ACC112 (cell line): ENCODE measurements around the gene ACTA1.
"Not testable (repeated sequence)": the region's sequence is repeated elsewhere in the genome, so short reads cannot be mapped to it uniquely, and the experiment has no call there.

Experiments
- H2AFZ ChIP-seq: fragments of 200-600 bp; sonication (generic); one replicate; pipeline ENCODE4 v1.6.0; 2017; ENCODE audit warnings: antibody characterized with exemption, low read length; ENCODE audit not compliant: unreplicated experiment
- H3K27ac ChIP-seq: fragments of 200-600 bp; sonication (generic); 2 replicates; pipeline ENCODE4 v1.5.1; 2014; ENCODE audit warnings: low read depth, mild to moderate bottlenecking, antibody characterized with exemption, low read length, moderate library complexity
- H3K27me3 ChIP-seq: fragments of 200-600 bp; sonication (generic); 2 replicates; pipeline ENCODE4 v1.6.1; 2014; ENCODE audit warnings: mild to moderate bottlenecking, antibody characterized with exemption, low read length, moderate library complexity, mixed read lengths; ENCODE audit not compliant: insufficient read depth
- H3K36me3 ChIP-seq: fragments of 200-600 bp; sonication (generic); 2 replicates; pipeline ENCODE4 v1.6.1; 2016; ENCODE audit warnings: mild to moderate bottlenecking, antibody characterized with exemption, low read length, moderate library complexity, mixed read lengths; ENCODE audit not compliant: insufficient read depth
- H3K4me1 ChIP-seq: fragments of 200-600 bp; sonication (generic); one replicate; pipeline ENCODE4 v1.6.1; 2016; ENCODE audit warnings: low read length, mixed read lengths; ENCODE audit not compliant: insufficient read depth, unreplicated experiment, control insufficient read depth
- H3K4me3 ChIP-seq: fragments of 200-600 bp; sonication (generic); 2 replicates; pipeline ENCODE4 v1.5.1; 2014; ENCODE audit warnings: mild to moderate bottlenecking, low read depth, low read length
- H3K79me2 ChIP-seq: fragments of 200-600 bp; sonication (generic); one replicate; pipeline ENCODE4 v1.6.0; 2016; ENCODE audit warnings: low read length; ENCODE audit not compliant: control insufficient read depth, unreplicated experiment, insufficient read depth

The ACTA1 gene

GRCh38 chr1:229434005-229434640, at the start of gene ACTA1:
ACTA1 (minus strand) TSS chr1:229434094; CDS start chr1:229433115, 979 bp downstream.
- Histone ChIP-seq H3K27me3 (peaks cover 69% of the 10 kb centered on the region), H3K27ac (no peak within 1 kb of the TSS), H3K4me1 (peaks cover 6% of the 10 kb centered on the region), H3K36me3 (no peaks in the 10 kb centered on the region), H3K79me2 (no peaks in the 10 kb centered on the region), H3K4me3 (no peak within 1 kb of the TSS), H2AFZ (no peak within 1 kb of the TSS)

DNA sequence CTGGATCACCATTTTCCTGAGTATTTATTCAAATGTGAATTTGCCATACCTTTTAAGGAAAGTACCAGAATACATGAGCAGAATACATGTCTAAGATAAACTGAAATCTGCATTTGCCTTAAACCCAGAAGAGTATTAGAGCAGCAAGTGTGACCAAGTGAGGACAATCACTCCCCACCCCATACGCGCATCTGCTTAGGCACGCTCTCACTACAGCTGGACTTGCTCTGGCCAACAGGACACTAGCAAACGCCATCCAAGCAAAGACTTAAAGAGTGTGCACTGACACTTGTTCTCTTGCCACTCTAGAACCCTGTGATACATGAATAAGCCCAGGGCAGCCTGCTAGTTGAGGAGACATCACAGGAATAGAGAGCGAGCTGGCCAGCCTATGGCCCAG, 48.6 kb upstream of the ACTA1 start:
- Histone ChIP-seq H3K36me3 (no peaks in the 10 kb centered on the region; the same call in 1 of the 2 replicates), H3K27me3 (no peaks in the 10 kb centered on the region), H2AFZ (no peak overlapping the region), H3K27ac (no peak overlapping the region), H3K4me3 (no peak overlapping the region), H3K79me2 (no peaks in the 10 kb centered on the region), H3K4me1 (no peaks in the 10 kb centered on the region)

GRCh38 chr1:229480495-229480894, 46.6 kb upstream of the ACTA1 start:
- no peaks in the 10 kb centered on the region for H3K79me2 ChIP-seq
- no peaks in the 10 kb centered on the region for H3K27me3 ChIP-seq
- H3K27ac ChIP-seq, result no peak overlapping the region
- no peak overlapping the region for H2AFZ ChIP-seq
- peaks cover 5% of the 10 kb centered on the region for H3K4me1 ChIP-seq
- H3K4me3 ChIP-seq, result no peak overlapping the region
- peaks cover 2% of the 10 kb centered on the region; the same call in 1 of the 2 replicates for H3K36me3 ChIP-seq

DNA sequence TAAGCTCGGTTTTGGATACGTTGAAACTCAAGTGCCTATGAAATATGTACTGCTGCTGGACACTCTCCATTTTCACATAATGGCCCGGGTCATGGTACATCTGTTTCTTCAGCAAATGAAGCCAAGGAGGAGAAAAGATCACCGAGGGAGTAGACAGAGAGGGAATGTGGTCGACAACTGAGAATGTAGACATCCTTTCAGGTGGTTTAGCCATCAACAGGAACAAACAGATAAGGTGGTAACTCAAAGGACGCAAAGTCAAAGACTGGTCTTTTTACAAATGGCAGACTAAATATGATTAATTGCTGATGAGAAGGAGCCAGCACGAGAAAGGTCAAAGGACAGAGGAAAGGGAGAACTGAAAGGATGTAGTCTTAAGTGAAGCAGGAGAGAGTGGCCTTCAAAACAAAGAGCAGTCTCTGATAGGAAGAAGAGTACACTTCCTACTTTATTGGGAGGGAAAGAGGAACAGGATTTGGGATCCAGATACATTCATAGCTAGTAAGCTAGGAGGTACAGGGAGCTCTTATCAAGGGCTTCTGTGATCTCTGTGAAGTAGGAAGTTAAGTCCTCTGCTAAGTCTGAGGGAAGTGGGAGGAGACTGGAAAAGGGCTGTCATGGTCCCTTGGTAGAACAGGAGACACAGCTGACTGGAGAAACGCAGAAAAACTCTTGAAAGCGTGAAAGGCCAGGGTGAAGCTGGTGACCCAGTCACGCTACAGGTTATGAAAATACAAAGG, 45.9 kb upstream of the ACTA1 start:
- Histone ChIP-seq H3K27ac (no peak overlapping the region), H2AFZ (no peak overlapping the region), H3K4me1 (peaks cover 5% of the 10 kb centered on the region), H3K36me3 (peaks cover 5% of the 10 kb centered on the region), H3K4me3 (no peak overlapping the region), H3K79me2 (no peaks in the 10 kb centered on the region), H3K27me3 (no peaks in the 10 kb centered on the region)

GRCh38 chr1:229478852-229479251, 45.0 kb upstream of the ACTA1 start:
- H3K4me1 ChIP-seq, result peaks cover 5% of the 10 kb centered on the region
- H3K4me3 ChIP-seq, result no peak overlapping the region
- H3K27ac ChIP-seq, result no peak overlapping the region
- no peaks in the 10 kb centered on the region for H3K27me3 ChIP-seq
- H2AFZ ChIP-seq, result no peak overlapping the region
- no peaks in the 10 kb centered on the region for H3K79me2 ChIP-seq
- peaks cover 8% of the 10 kb centered on the region for H3K36me3 ChIP-seq

DNA sequence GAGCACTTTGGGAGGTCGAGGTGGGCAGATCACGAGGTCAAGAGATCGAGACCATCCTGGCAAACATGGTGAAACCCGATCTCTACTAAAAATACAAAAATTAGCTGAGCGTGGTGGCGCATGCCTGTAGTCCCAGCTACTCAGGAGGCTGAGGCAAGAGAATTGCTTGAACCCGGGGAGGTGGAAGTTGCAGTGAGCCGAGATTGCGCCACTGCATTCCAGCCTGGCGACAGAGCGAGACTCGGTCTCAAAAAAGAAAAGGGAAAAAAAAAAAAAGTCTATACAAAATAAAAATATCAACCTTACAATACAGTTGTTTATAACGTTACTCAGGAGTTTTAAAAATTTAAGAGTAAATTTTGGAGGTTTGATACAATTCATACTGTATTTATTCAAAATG, 42.0 kb upstream of the ACTA1 start:
- H3K79me2 ChIP-seq, H2AFZ ChIP-seq, H3K4me3 ChIP-seq, H3K36me3 ChIP-seq, H3K4me1 ChIP-seq, H3K27me3 ChIP-seq, H3K27ac ChIP-seq: not testable (repeated sequence)

- H3K4me3 ChIP-seq, result no peak overlapping the region
- no peak overlapping the region for H3K27ac ChIP-seq
- no peak overlapping the region for H2AFZ ChIP-seq
- no peaks in the 10 kb centered on the region for H3K27me3 ChIP-seq
- peaks cover 13% of the 10 kb centered on the region for H3K36me3 ChIP-seq
- H3K79me2 ChIP-seq, result no peaks in the 10 kb centered on the region
- H3K4me1 ChIP-seq, result peaks cover 5% of the 10 kb centered on the region
Observed at GRCh38 chr1:229474509-229474908, 40.6 kb upstream of the ACTA1 start.

DNA sequence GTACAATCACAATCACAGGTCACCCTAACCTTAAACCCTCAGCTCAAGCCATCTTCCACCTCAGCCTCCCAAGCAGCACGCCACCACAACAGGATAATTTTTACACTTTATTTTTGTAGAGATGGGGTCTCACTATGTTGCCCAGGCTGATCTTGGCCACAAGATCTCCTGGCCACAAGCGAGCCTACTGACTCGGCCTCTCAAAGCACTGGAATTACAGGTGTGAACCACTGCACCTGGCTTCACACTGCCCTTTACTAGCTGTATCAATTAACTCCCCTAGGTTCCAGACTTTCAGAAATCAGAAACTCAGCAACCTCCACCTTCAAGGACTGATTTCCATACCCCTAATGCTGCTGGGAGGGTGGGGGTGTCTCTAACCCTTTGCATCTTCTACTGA, 37.3 kb upstream of the ACTA1 start:
- H3K4me1 ChIP-seq, result peaks cover 3% of the 10 kb centered on the region
- H3K27me3 ChIP-seq, result no peaks in the 10 kb centered on the region
- peaks cover 13% of the 10 kb centered on the region for H3K36me3 ChIP-seq
- no peak overlapping the region for H2AFZ ChIP-seq
- H3K27ac ChIP-seq, result no peak overlapping the region
- no peak overlapping the region for H3K4me3 ChIP-seq
- no peaks in the 10 kb centered on the region for H3K79me2 ChIP-seq

- Histone ChIP-seq H3K79me2 (no peaks in the 10 kb centered on the region), H3K27ac (no peak overlapping the region), H3K36me3 (peaks cover 12% of the 10 kb centered on the region), H2AFZ (no peak overlapping the region), H3K4me3 (no peak overlapping the region), H3K27me3 (no peaks in the 10 kb centered on the region), H3K4me1 (no peaks in the 10 kb centered on the region)
Observed at GRCh38 chr1:229470406-229471043, 36.6 kb upstream of the ACTA1 start.

- peaks cover 21% of the 10 kb centered on the region for H3K36me3 ChIP-seq
Observed at GRCh38 chr1:229466887-229467286, 33.0 kb upstream of the ACTA1 start.

DNA sequence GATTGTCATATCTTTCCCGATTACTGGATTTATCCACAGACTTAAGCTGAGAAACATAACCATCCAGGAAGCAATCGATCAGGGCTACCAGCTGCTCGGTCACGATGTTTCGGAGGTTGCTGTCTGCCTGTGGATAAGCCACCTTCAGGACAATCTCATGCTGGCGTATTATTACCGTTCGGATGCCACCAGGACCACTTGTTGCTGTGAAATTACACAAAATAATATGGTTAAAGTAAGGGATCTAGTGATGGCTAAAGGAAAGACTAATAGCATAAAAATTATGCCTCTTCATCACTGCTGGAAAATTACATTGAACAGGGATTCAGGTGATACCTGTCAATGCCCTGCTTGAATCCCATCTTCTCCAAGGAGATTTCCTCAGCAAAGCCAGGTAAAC, 30.8 kb upstream of the ACTA1 start:
- Histone ChIP-seq H3K4me1 (no peaks in the 10 kb centered on the region), H2AFZ (no peak overlapping the region), H3K4me3 (no peak overlapping the region), H3K79me2 (no peaks in the 10 kb centered on the region), H3K27me3 (no peaks in the 10 kb centered on the region), H3K27ac (no peak overlapping the region), H3K36me3 (peaks cover 19% of the 10 kb centered on the region)

More at GRCh38 chr1:229466887-229467286, 33.0 kb upstream of the ACTA1 start:
- H2AFZ ChIP-seq, result no peak overlapping the region
- H3K79me2 ChIP-seq, result no peaks in the 10 kb centered on the region
- no peaks in the 10 kb centered on the region for H3K4me1 ChIP-seq
- no peak overlapping the region for H3K27ac ChIP-seq
- H3K27me3 ChIP-seq, result no peaks in the 10 kb centered on the region
- no peak overlapping the region for H3K4me3 ChIP-seq
